K562 (cell line): Measurements from ENCODE around the gene GOLIM4. TPM values are rescaled to one million over a fixed set of nuclear protein-coding genes. Genes with fewer than 3 reads are reported as not detected.

Experiments used
- CHAMP1 ChIP-seq: fragments of 450-650 bp; IDR thresholded peaks from 2 replicates; pipeline ENCODE4 v1.6.1; 2016; ENCODE audit warnings: mild to moderate bottlenecking
- CHD2 ChIP-seq: IDR thresholded peaks from 2 replicates; pipeline ENCODE4 v1.6.1; 2011; ENCODE audit warnings: low read depth, low read length
- DMBX1 ChIP-seq: fragments of 250-450 bp; sonication (Bioruptor Pico); IDR thresholded peaks from 2 replicates; pipeline ENCODE4 v1.8.0; 2022; ENCODE audit warnings: inconsistent platforms, mild to moderate bottlenecking, moderate library complexity, borderline replicate concordance
- GATA2 ChIP-seq: sonication (generic); formaldehyde crosslinking; IDR thresholded peaks from 2 replicates; pipeline ENCODE4 v1.4.0; 2020; ENCODE audit warnings: mild to moderate bottlenecking, missing genetic modification reagents
- GMEB1 ChIP-seq: fragments of 250-450 bp; sonication (Bioruptor Pico); IDR thresholded peaks from 2 replicates; pipeline ENCODE4 v1.4.0; 2020; ENCODE audit warnings: mild to moderate bottlenecking
- MIER1 ChIP-seq: fragments of 450-650 bp; IDR thresholded peaks from 2 replicates; pipeline ENCODE4 v1.6.1; 2016; ENCODE audit warnings: antibody characterized with exemption, mild to moderate bottlenecking, low read depth
- NEUROD1 ChIP-seq: fragments of 150-350 bp; IDR thresholded peaks from 2 replicates; pipeline ENCODE4 v1.6.1; 2014; ENCODE audit warnings: borderline replicate concordance, low read length, low read depth; ENCODE audit not compliant: partially characterized antibody
- RBM15 ChIP-seq: fragments of 200-400 bp; formaldehyde crosslinking; IDR thresholded peaks from 2 replicates; pipeline ENCODE4 v1.6.1; 2018; ENCODE audit warnings: mild to moderate bottlenecking, low read length, moderate library complexity; ENCODE audit not compliant: insufficient read depth
- RERE ChIP-seq: sonication (generic); formaldehyde crosslinking; IDR thresholded peaks from 2 replicates; pipeline ENCODE4 v1.8.0; 2023; ENCODE audit warnings: missing genetic modification reagents, mild to moderate bottlenecking, borderline replicate concordance
- TRIM24 ChIP-seq, 2 experiments: fragments of 450-650 bp; IDR thresholded peaks; 2 replicates each; pipeline ENCODE4 v1.6.1; 2016
- TRIM25 ChIP-seq: fragments of 450-650 bp; IDR thresholded peaks from 2 replicates; pipeline ENCODE4 v1.7.0; 2016; ENCODE audit warnings: borderline replicate concordance
- USF1 ChIP-seq: sonication (generic); formaldehyde crosslinking; IDR thresholded peaks from 2 replicates; pipeline ENCODE4 v1.9.0; 2022; ENCODE audit warnings: mild to moderate bottlenecking, missing genetic modification reagents
- ZBTB9 ChIP-seq: fragments of 450-650 bp; formaldehyde crosslinking; IDR thresholded peaks from 2 replicates; pipeline ENCODE4 v1.4.0; 2020; ENCODE audit warnings: mild to moderate bottlenecking, moderate library complexity
- ZEB2 ChIP-seq: fragments of 450-650 bp; IDR thresholded peaks from 2 replicates; pipeline ENCODE4 v1.6.1; 2016
- polyA plus RNA-seq, 8 experiments: library from polyadenylated mRNA; depleted of rRNA in 4 of 8; stranded (reverse) in 5 of 8; unstranded in 3 of 8; fragments of >200 nt; fragmentation: Nextera tagmentation in 2 of 8; fragmentation: Illumina TruSeq in 1 of 8; extraction: Ambion mirVana in 2 of 8; extraction: Trizol in 1 of 8; gene quantifications; 2 replicates each; pipeline versions ENCODE4 v1.2.1 to v1.2.3, GENCODE V29; 2011 to 2014; ENCODE audit warnings: inconsistent platforms in 1 of 8, missing spikeins in 1 of 8
- total RNA-seq, 7 experiments: library from RNA; depleted of rRNA in 6 of 7; stranded (reverse); fragments of >200 nt in 6 of 7; fragmentation: Illumina TruSeq in 2 of 7; extraction: Trizol in 2 of 7; gene quantifications; 2 replicates each; pipeline versions ENCODE4 v1.2.1 to v1.2.3, GENCODE V29; 2011 to 2021; ENCODE audit warnings: low replicate concordance in 1 of 7

The GOLIM4 gene
- total and polyA plus RNA-seq, 9 of the 15 experiments (the other 6 are each of a cell fraction or from before 2014, with no cell fraction given): 9.3 to 39.4 (median 31.0) TPM

- no peak for TF ChIP-seq GMEB1 (CRISPR knock-in tag)
- no peak for TF ChIP-seq RERE
- no peak for TF ChIP-seq RBM15
- no peak for TF ChIP-seq NEUROD1
- no peak; the same call in none of the 2 replicates for TF ChIP-seq CHD2
- TF ChIP-seq MIER1: 0 out of 2 replicates have a peak, but pooled peaks have one; percentile 25
- TF ChIP-seq GATA2 (CRISPR knock-in tag): peak; percentile 7
- TF ChIP-seq ZEB2: no peak
- TF ChIP-seq ZBTB9 (CRISPR knock-in tag): no peak
- TF ChIP-seq TRIM24 (IDR thresholded peaks at IDR 0.05): no peak
- TF ChIP-seq CHAMP1: no peak
- TF ChIP-seq DMBX1 (CRISPR knock-in tag): peak; percentile 46; the same call in 1 of the 2 replicates
- TF ChIP-seq TRIM25: no peak
- TF ChIP-seq USF1 (CRISPR knock-in tag): peak; percentile 83
Observed at GRCh38 chr3:168096210-168096652, 507 bp upstream of the GOLIM4 start (continued).
